ENCODE measurements around the gene NOS1AP.

DNA sequence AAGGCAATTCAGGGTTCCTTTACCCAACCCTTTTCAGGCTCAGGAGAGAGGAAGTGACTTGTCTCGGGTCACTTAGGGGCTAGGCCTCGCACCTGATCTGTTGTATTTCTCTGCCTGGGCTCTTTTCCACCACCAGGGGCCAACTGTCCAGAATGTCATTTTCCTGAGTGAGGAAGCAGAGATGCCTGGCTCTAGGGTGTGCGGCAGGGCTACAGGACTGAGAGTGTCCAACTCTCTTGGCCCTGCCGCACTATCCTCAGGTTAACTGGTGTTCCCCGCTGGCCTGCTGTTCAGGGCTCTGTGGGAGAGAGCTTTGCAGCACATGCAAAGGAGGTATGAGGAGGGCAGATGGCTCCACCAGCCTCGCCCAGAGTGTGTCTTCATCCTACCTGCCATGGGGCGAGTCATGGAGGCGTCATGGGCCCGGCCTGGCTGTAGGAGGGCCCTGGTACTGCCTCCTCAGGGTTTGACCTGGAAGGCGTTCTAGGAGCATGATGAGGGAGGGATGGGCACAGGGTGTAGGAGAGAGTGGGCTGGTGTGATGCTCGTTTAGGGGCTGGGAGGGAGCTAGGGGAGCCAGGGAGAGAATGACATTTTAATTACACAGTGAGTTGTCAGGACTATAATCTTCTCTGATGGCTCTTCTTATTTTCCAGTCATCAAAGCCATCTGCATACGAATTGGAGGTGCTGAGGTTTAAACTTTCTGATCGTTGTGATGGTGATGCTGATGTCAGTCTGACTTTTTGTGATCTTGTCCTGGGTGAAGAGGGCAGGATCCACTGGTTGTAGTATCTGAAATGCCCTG, 128.3 kb downstream of the NOS1AP start:
- TF ChIP-seq EZH2 (IDR thresholded peaks at IDR 0.05; ENCODE audit: borderline replicate concordance, low read length), result no peak
- TF ChIP-seq, protein P1, sequence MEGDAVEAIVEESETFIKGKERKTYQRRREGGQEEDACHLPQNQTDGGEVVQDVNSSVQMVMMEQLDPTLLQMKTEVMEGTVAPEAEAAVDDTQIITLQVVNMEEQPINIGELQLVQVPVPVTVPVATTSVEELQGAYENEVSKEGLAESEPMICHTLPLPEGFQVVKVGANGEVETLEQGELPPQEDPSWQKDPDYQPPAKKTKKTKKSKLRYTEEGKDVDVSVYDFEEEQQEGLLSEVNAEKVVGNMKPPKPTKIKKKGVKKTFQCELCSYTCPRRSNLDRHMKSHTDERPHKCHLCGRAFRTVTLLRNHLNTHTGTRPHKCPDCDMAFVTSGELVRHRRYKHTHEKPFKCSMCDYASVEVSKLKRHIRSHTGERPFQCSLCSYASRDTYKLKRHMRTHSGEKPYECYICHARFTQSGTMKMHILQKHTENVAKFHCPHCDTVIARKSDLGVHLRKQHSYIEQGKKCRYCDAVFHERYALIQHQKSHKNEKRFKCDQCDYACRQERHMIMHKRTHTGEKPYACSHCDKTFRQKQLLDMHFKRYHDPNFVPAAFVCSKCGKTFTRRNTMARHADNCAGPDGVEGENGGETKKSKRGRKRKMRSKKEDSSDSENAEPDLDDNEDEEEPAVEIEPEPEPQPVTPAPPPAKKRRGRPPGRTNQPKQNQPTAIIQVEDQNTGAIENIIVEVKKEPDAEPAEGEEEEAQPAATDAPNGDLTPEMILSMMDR (conservative IDR thresholded peaks at IDR 0.05 in 1 of 2, IDR thresholded peaks at IDR 0.05 in 1 of 2; ENCODE audit: extremely low read depth in 1 of 2, insufficient read depth in 1 of 2, low read depth in 1 of 2, low read length in 2 of 2), result no peak
